Neural cell (in vitro differentiated cells): ENCODE results near the gene IGF1R.

Experiments used
- EP300 ChIP-seq: fragments of 450-650 bp; conservative IDR thresholded peaks from 2 replicates; pipeline ENCODE4 v1.6.1; 2014; ENCODE audit warnings: antibody characterized with exemption, mild to moderate bottlenecking, moderate library complexity; ENCODE audit not compliant: poor library complexity, severe bottlenecking
- EZH2 ChIP-seq: fragments of 200-600, 300-800 bp; shearing (Covaris generic), sonication (generic); IDR thresholded peaks from 2 replicates; pipeline ENCODE4 v1.6.1; 2014; ENCODE audit warnings: antibody characterized with exemption, low read length, borderline replicate concordance, mild to moderate bottlenecking; ENCODE audit not compliant: insufficient read depth, poor library complexity, severe bottlenecking
- POLR2AphosphoS5 ChIP-seq: IDR thresholded peaks from 2 replicates; pipeline ENCODE4 v1.6.1; 2012
- RAD21 ChIP-seq: fragments of 450-650 bp; conservative IDR thresholded peaks from 2 replicates; pipeline ENCODE4 v1.6.1; 2014; ENCODE audit warnings: antibody characterized with exemption, mild to moderate bottlenecking, moderate library complexity
- TAF1 ChIP-seq: IDR thresholded peaks from 2 replicates; pipeline ENCODE4 v1.6.1; 2012; ENCODE audit warnings: low read depth
- TF ChIP-seq, protein P1 (sequence below): fragments of 450-650 bp; IDR thresholded peaks from 2 replicates; pipeline ENCODE4 v1.5.1; 2014; ENCODE audit warnings: antibody characterized with exemption, mild to moderate bottlenecking, moderate library complexity; ENCODE audit not compliant: poor library complexity, severe bottlenecking
- TF ChIP-seq, protein P2 (sequence below): IDR thresholded peaks from 2 replicates; pipeline ENCODE4 v1.6.1; 2012; ENCODE audit warnings: borderline replicate concordance

DNA sequence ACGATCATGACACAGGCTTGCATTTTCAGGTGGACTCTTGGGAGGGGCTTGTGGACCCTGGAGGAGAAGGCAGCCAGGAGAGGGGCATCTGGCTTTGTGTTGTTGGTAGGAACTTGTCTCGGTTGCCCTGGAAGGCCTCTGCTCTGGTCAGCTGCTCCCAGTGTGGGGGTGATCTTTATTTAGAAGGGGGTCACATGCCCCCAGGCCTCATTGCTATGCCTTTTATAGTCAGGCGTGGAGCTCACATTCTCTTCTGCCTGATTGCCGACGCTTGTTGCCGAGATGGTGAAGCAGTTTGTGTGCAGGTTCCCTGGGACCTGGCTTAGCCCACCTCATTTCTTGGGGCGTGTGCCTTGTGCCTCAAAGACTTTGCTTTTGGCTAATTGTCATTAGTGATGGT, 66.6 kb downstream of the IGF1R start:
- TF ChIP-seq, protein P1, sequence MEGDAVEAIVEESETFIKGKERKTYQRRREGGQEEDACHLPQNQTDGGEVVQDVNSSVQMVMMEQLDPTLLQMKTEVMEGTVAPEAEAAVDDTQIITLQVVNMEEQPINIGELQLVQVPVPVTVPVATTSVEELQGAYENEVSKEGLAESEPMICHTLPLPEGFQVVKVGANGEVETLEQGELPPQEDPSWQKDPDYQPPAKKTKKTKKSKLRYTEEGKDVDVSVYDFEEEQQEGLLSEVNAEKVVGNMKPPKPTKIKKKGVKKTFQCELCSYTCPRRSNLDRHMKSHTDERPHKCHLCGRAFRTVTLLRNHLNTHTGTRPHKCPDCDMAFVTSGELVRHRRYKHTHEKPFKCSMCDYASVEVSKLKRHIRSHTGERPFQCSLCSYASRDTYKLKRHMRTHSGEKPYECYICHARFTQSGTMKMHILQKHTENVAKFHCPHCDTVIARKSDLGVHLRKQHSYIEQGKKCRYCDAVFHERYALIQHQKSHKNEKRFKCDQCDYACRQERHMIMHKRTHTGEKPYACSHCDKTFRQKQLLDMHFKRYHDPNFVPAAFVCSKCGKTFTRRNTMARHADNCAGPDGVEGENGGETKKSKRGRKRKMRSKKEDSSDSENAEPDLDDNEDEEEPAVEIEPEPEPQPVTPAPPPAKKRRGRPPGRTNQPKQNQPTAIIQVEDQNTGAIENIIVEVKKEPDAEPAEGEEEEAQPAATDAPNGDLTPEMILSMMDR, result no peak
- TF ChIP-seq RAD21 (no peak), POLR2AphosphoS5 (no peak), TAF1 (no peak), EZH2 (no peak), EP300 (no peak)
- TF ChIP-seq, protein P2, sequence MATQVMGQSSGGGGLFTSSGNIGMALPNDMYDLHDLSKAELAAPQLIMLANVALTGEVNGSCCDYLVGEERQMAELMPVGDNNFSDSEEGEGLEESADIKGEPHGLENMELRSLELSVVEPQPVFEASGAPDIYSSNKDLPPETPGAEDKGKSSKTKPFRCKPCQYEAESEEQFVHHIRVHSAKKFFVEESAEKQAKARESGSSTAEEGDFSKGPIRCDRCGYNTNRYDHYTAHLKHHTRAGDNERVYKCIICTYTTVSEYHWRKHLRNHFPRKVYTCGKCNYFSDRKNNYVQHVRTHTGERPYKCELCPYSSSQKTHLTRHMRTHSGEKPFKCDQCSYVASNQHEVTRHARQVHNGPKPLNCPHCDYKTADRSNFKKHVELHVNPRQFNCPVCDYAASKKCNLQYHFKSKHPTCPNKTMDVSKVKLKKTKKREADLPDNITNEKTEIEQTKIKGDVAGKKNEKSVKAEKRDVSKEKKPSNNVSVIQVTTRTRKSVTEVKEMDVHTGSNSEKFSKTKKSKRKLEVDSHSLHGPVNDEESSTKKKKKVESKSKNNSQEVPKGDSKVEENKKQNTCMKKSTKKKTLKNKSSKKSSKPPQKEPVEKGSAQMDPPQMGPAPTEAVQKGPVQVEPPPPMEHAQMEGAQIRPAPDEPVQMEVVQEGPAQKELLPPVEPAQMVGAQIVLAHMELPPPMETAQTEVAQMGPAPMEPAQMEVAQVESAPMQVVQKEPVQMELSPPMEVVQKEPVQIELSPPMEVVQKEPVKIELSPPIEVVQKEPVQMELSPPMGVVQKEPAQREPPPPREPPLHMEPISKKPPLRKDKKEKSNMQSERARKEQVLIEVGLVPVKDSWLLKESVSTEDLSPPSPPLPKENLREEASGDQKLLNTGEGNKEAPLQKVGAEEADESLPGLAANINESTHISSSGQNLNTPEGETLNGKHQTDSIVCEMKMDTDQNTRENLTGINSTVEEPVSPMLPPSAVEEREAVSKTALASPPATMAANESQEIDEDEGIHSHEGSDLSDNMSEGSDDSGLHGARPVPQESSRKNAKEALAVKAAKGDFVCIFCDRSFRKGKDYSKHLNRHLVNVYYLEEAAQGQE, result no peak
